Mammary epithelial cell (primary cell): ENCODE measurements around the gene CIB2.

ENCODE experiments used
- EZH2 ChIP-seq: IDR thresholded peaks from 2 replicates; pipeline ENCODE4 v1.6.1; 2012; ENCODE audit warnings: low read length, inconsistent platforms, borderline replicate concordance
- TF ChIP-seq, protein P1 (sequence below), 2 donors: IDR thresholded peaks in 1 of 2; conservative IDR thresholded peaks in 1 of 2; 2 replicates each; pipeline ENCODE4 v1.5.1; 2011 to 2012; ENCODE audit warnings: inconsistent platforms in 2 of 2, low read length in 2 of 2, mild to moderate bottlenecking in 2 of 2, control low read depth in 1 of 2, low read depth in 1 of 2; ENCODE audit not compliant: insufficient read depth in 1 of 2; ENCODE audit errors: extremely low read depth in 1 of 2

DNA sequence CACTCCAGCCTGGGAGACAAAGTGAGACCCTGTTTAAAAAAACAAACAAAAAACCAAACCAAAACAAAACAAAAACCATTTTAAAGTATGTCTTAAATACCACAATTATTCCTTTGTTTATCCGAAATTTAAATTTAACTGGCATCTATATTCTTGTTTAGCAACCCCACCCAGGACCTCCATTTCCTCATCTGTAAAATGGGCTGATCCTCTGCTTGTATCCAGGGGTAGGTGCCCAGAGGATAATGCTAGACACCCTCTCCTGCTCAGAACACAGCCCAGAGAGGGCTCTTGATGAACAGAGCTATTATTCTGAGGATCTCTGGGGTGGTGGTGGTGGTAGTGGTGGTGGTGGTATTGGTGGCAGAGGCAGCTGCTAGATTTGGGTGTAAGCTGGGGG is 29.0 kb downstream of the CIB2 start:
- TF ChIP-seq, protein P1, sequence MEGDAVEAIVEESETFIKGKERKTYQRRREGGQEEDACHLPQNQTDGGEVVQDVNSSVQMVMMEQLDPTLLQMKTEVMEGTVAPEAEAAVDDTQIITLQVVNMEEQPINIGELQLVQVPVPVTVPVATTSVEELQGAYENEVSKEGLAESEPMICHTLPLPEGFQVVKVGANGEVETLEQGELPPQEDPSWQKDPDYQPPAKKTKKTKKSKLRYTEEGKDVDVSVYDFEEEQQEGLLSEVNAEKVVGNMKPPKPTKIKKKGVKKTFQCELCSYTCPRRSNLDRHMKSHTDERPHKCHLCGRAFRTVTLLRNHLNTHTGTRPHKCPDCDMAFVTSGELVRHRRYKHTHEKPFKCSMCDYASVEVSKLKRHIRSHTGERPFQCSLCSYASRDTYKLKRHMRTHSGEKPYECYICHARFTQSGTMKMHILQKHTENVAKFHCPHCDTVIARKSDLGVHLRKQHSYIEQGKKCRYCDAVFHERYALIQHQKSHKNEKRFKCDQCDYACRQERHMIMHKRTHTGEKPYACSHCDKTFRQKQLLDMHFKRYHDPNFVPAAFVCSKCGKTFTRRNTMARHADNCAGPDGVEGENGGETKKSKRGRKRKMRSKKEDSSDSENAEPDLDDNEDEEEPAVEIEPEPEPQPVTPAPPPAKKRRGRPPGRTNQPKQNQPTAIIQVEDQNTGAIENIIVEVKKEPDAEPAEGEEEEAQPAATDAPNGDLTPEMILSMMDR (conservative IDR thresholded peaks at IDR 0.05 in 1 of 2, IDR thresholded peaks at IDR 0.05 in 1 of 2; ENCODE audit: extremely low read depth in 1 of 2, insufficient read depth in 1 of 2, low read depth in 1 of 2, low read length in 2 of 2) = no peak
- TF ChIP-seq EZH2 = no peak
